HepG2 (cell line): ENCODE results near the gene DNAJA2. TPM values are rescaled to one million over a fixed set of nuclear protein-coding genes. Genes with fewer than 3 reads are reported as not detected.

Experiments
- ATAC-seq: fragments of 200-7000 bp; cut with Tn5 transposase; 3 replicates; pipeline ENCODE4 v1.9.1; 2020; ENCODE audit warnings: mild to moderate bottlenecking, moderate library complexity
- BruUV-seq: library from RNA; stranded (reverse); fragments of 400-500 nt; replicated peaks from 2 replicates; lab custom pipeline; 2021; lab: Mats Ljungman, UMichigan
- CTCF ChIA-PET: fragments of 300-600 bp; formaldehyde crosslinking; extraction: SDS; loops from one replicate; lab custom pipeline; 2021; ENCODE audit warnings: low total read pairs, inconsistent platforms, low intra/inter-chr PET ratio; lab: Yijun Ruan, JAX
- POLR2A ChIA-PET: fragments of 350-600 bp; sonication (Branson Sonifier 250); formaldehyde crosslinking; loops from one replicate; lab custom pipeline; 2020; ENCODE audit warnings: antibody characterized with exemption, inconsistent platforms; lab: Yijun Ruan, JAX
- DNase-seq: peaks from one replicate; pipeline ENCODE4 v3.0.0-alpha.2; 2015; ENCODE audit warnings: low spot score
- FAIRE-seq: peaks from 3 replicates; lab custom pipeline; 2011; peaks lifted over from hg19 to GRCh38; lab: Jason Lieb, UNC
- H2AFZ ChIP-seq: one replicate; pipeline ENCODE4 v1.6.1; 2011; ENCODE audit warnings: low read length, inconsistent platforms
- H3K27ac ChIP-seq: fragments of 300-600 bp; 3 replicates; pipeline ENCODE4 v1.8.0; 2011; ENCODE audit warnings: mixed run types, mild to moderate bottlenecking, mixed read lengths, low read length, inconsistent platforms; ENCODE audit not compliant: insufficient read depth; ENCODE audit errors: extremely low read length
- H3K27me3 ChIP-seq, 2 experiments: fragments of 200-600 bp in 1 of 2; 2 replicates in 1 of 2; 3 replicates in 1 of 2; pipeline versions ENCODE4 v1.6.0 to v1.8.0; 2011; ENCODE audit warnings: low read length in 2 of 2, mild to moderate bottlenecking in 2 of 2, moderate library complexity in 2 of 2, inconsistent platforms in 1 of 2; ENCODE audit not compliant: insufficient read depth in 2 of 2, control insufficient read depth in 1 of 2
- H3K36me3 ChIP-seq, 2 experiments: fragments of 200-600 bp in 1 of 2; replicated peaks in 1 of 2; 2 replicates in 1 of 2; 3 replicates in 1 of 2; pipeline versions ENCODE4 v1.5.1 to v1.8.0; 2011; ENCODE audit warnings: low read length in 2 of 2, inconsistent platforms in 1 of 2; ENCODE audit not compliant: insufficient read depth in 2 of 2, control insufficient read depth in 1 of 2
- H3K4me1 ChIP-seq: 2 replicates; pipeline ENCODE4 v1.5.1; 2012; ENCODE audit warnings: low read length, inconsistent platforms; ENCODE audit not compliant: insufficient read depth
- H3K4me2 ChIP-seq: 2 replicates; pipeline ENCODE4 v1.6.0; 2011; ENCODE audit warnings: low read depth, low read length, inconsistent platforms
- H3K4me3 ChIP-seq, 3 experiments: fragments of 200-600 bp in 1 of 3; sonication (generic), shearing (Covaris generic) in 1 of 3; replicated peaks in 1 of 3; 2 replicates each; pipeline ENCODE4 v1.5.1; 2011 to 2016; ENCODE audit warnings: low read length in 3 of 3, inconsistent platforms in 2 of 3, low read depth in 2 of 3, mild to moderate bottlenecking in 2 of 3, control low read depth in 1 of 3, mixed read lengths in 1 of 3; ENCODE audit not compliant: insufficient read depth in 1 of 3
- H3K79me2 ChIP-seq: one replicate; pipeline ENCODE4 v1.6.1; 2011; ENCODE audit warnings: low read length, inconsistent platforms; ENCODE audit not compliant: insufficient read depth
- H3K9ac ChIP-seq: 2 replicates; pipeline ENCODE4 v1.6.0; 2011; ENCODE audit warnings: mild to moderate bottlenecking, low read depth, low read length, inconsistent platforms; ENCODE audit not compliant: insufficient read depth
- H3K9me3 ChIP-seq: 2 replicates; pipeline ENCODE4 v1.5.1; 2012; ENCODE audit warnings: mild to moderate bottlenecking, low read length
- H4K20me1 ChIP-seq: 2 replicates; pipeline ENCODE4 v1.6.0; 2011; ENCODE audit warnings: inconsistent platforms, mild to moderate bottlenecking, low read length, moderate library complexity; ENCODE audit not compliant: insufficient read depth
- AGO2 ChIP-seq: fragments of 200-400 bp; formaldehyde crosslinking; optimal IDR thresholded peaks from 2 replicates; pipeline ENCODE3; 2017; ENCODE audit warnings: mild to moderate bottlenecking, low read depth, low read length, moderate library complexity
- AHR ChIP-seq: IDR thresholded peaks from 2 replicates; pipeline ENCODE4 v1.6.1; 2018; ENCODE audit warnings: missing genetic modification reagents, missing compliant biosample characterization
- CCDC6 ChIP-seq: sonication (generic); formaldehyde crosslinking; IDR thresholded peaks from 2 replicates; pipeline ENCODE4 v1.8.1; 2022; ENCODE audit warnings: mild to moderate bottlenecking, missing genetic modification reagents, moderate library complexity
- PBX3 ChIP-seq: sonication (generic); formaldehyde crosslinking; IDR thresholded peaks from 2 replicates; pipeline ENCODE4 v1.8.1; 2023; ENCODE audit warnings: missing genetic modification reagents, inconsistent platforms, borderline replicate concordance
- POLR2G ChIP-seq: fragments of 200-400 bp; formaldehyde crosslinking; IDR thresholded peaks from 2 replicates; pipeline ENCODE4 v1.6.1; 2018; ENCODE audit warnings: mild to moderate bottlenecking, low read depth, low read length, moderate library complexity
- PTBP1 ChIP-seq: fragments of 200-400 bp; formaldehyde crosslinking; IDR thresholded peaks from 2 replicates; pipeline ENCODE4 v1.6.1; 2018; ENCODE audit warnings: low read length, low read depth; ENCODE audit not compliant: poor library complexity, severe bottlenecking
- RBFOX2 ChIP-seq: fragments of 200-400 bp; formaldehyde crosslinking; IDR thresholded peaks from 2 replicates; pipeline ENCODE4 v1.6.1; 2017; ENCODE audit warnings: low read depth, mild to moderate bottlenecking, low read length
- SALL1 ChIP-seq: sonication (generic); formaldehyde crosslinking; IDR thresholded peaks from 2 replicates; pipeline ENCODE4 v1.8.0; 2022; ENCODE audit warnings: mild to moderate bottlenecking, missing genetic modification reagents
- ZNF232 ChIP-seq: sonication (generic); formaldehyde crosslinking; IDR thresholded peaks from 2 replicates; pipeline ENCODE4 v1.4.0; 2020; ENCODE audit warnings: missing genetic modification reagents, borderline replicate concordance
- ZNF567 ChIP-seq: sonication (generic); formaldehyde crosslinking; IDR thresholded peaks from 2 replicates; pipeline ENCODE4 v1.8.1; 2023; ENCODE audit warnings: mild to moderate bottlenecking, missing genetic modification reagents, borderline replicate concordance
- ZNF580 ChIP-seq: IDR thresholded peaks from 2 replicates; pipeline ENCODE4 v1.6.1; 2016; ENCODE audit warnings: low read depth, borderline replicate concordance
- ZNF770 ChIP-seq: sonication (generic); formaldehyde crosslinking; IDR thresholded peaks from 2 replicates; pipeline ENCODE4 v1.5.0; 2020; ENCODE audit warnings: mild to moderate bottlenecking, missing genetic modification reagents
- WGBS: methylation state at CpG from one replicate; pipeline ENCODE4 v1.1.6; 2017; ENCODE audit warnings: low lambda C conversion rate; 5-methylcytosine and 5-hydroxymethylcytosine counted together
- in situ Hi-C: cut with HindIII; loops from 2 replicates; pipeline ENCODE4 v1.10.0; 2017; ENCODE audit warnings: low pct_unique_long_range_greater_than_20kb; ENCODE audit not compliant: extremely low pct_ligation_motif_present
- intact Hi-C: fragments of 100-400 bp; cut with micrococcal nuclease; formaldehyde crosslinking; loops from one replicate; pipeline ENCODE4 v1.10.0; 2022; ENCODE audit not compliant: unreplicated experiment
- polyA plus RNA-seq, 8 experiments: library from polyadenylated mRNA; depleted of rRNA in 3 of 8; stranded (reverse) in 7 of 8; unstranded in 1 of 8; fragments of >200 nt; fragmentation: Illumina TruSeq in 4 of 8; extraction: Trizol in 4 of 8; gene quantifications; 2 replicates each; pipeline versions ENCODE4 v1.2.1 to v1.2.3, GENCODE V29; 2011 to 2016; ENCODE audit warnings: low read depth in 4 of 8, missing spikeins in 1 of 8, mixed read lengths in 1 of 8; ENCODE audit not compliant: insufficient read depth in 1 of 8
- total RNA-seq, 5 experiments: library from RNA; depleted of rRNA; stranded (reverse); fragments of >200 nt; fragmentation: Illumina TruSeq; extraction: Trizol; gene quantifications; 2 replicates each; pipeline ENCODE4 v1.2.3, GENCODE V29; 2016; ENCODE audit warnings: low read depth in 1 of 5

Gene DNAJA2
- total and polyA plus RNA-seq, 2 of the 13 experiments (the other 11 are each of a cell fraction or from before 2014, with no cell fraction given), result 25.4 to 176 TPM

GRCh38 chr16:46914556-46915201 lies 58.8 kb downstream of the DNAJA2 start:
- H3K36me3 ChIP-seq, result peaks cover 71 to 94% of the 10 kb centered on the region in 2 experiments
- CTCF ChIA-PET, result no interaction called here
- no peaks in the 10 kb centered on the region for H3K79me2 ChIP-seq
- no peak overlapping the region for H3K4me3 ChIP-seq
- in situ Hi-C loops, result no loop called here
- no peaks in the 10 kb centered on the region for H3K9me3 ChIP-seq
- no peaks in the 10 kb centered on the region for H3K27me3 ChIP-seq
- no peak for DNase-seq
- WGBS, result 95% methylated on average over 11 of the region's 11 CpGs
- no peak for TF ChIP-seq PTBP1
- TF ChIP-seq ZNF567 (CRISPR knock-in tag), result no peak
- peak; percentile 74 for TF ChIP-seq ZNF770 (CRISPR knock-in tag)
- peak; percentile 36; the same call in 1 of the 2 replicates for TF ChIP-seq RBFOX2
- TF ChIP-seq POLR2G, result peak; percentile 58; the same call in 1 of the 2 replicates
- no peak for TF ChIP-seq AHR
- TF ChIP-seq AGO2, result peak; percentile 18
- TF ChIP-seq PBX3 (CRISPR knock-in tag), result no peak
- peak; percentile 68; the same call in 1 of the 2 replicates for TF ChIP-seq CCDC6 (CRISPR knock-in tag)
- no peak for TF ChIP-seq ZNF232 (CRISPR knock-in tag)
- TF ChIP-seq SALL1, result 0 out of 2 replicates have a peak, but pooled peaks have one; percentile 7
- TF ChIP-seq ZNF580 (CRISPR knock-in tag), result no peak
- TF ChIP-seq, all 625 proteins: peak for 6
- FAIRE-seq (no peak), ATAC-seq (no peak)
- POLR2A ChIA-PET, result interaction anchor here (1.3 to 3.2 kb wide), 3 partner anchors 18 to 61 kb away, joined by 3 to 16 read pairs (median 6); partner anchors contain the start of gene GPT2
- no peak overlapping the region for H3K4me2 ChIP-seq
- peaks cover 43% of the 10 kb centered on the region for H3K4me1 ChIP-seq
- BruUV-seq, result no TSS peak
- H3K27ac ChIP-seq, result no peak overlapping the region
- intact Hi-C loops, result loop anchor here (10.0 kb wide), 1 partner anchor 220 kb away; no protein-coding TSS in a partner anchor
- H3K9ac ChIP-seq, result no peak overlapping the region
- H2AFZ ChIP-seq, result no peak overlapping the region
- H4K20me1 ChIP-seq, result peaks cover 22% of the 10 kb centered on the region
